HCT116 (cell line): ENCODE results near the gene GSN. TPM values are rescaled to one million over a fixed set of nuclear protein-coding genes. Genes with fewer than 3 reads are reported as not detected.

ENCODE experiments used
- ATAC-seq: fragments of 200-7000 bp; cut with Tn5 transposase; 2 replicates; pipeline ENCODE4 v1.9.1; 2020; ENCODE audit warnings: mild to moderate bottlenecking, moderate library complexity
- BruUV-seq: library from RNA; stranded (reverse); fragments of 400-500 nt; replicated peaks from 2 replicates; lab custom pipeline; 2021; lab: Mats Ljungman, UMichigan
- CTCF ChIA-PET: fragments of 300-600 bp; sonication (Branson Sonifier 250); formaldehyde crosslinking; loops from one replicate; lab custom pipeline; 2021; ENCODE audit warnings: antibody characterized with exemption; lab: Charles Lee
- POLR2A ChIA-PET: fragments of 300-600, 350-600 bp; sonication (Branson Sonifier 250); formaldehyde crosslinking; loops from one replicate; lab custom pipeline; 2021; ENCODE audit warnings: antibody characterized with exemption; lab: Charles Lee
- RAD21 ChIA-PET, 2 experiments: fragments of 300-600 bp; sonication (Branson Sonifier 250); formaldehyde crosslinking; loops; one replicate each; lab custom pipeline; 2023; ENCODE audit warnings: low total read pairs in 2 of 2; ENCODE audit not compliant: uncharacterized antibody in 2 of 2, unreplicated experiment in 2 of 2, low non-redundant PET in 1 of 2; lab: Charles Lee
- DNase-seq: peaks from one replicate; pipeline ENCODE4 v3.0.0-alpha.2; 2010; ENCODE audit warnings: low read depth, low spot score
- H2AFZ ChIP-seq: fragments of 200-600 bp; shearing (Covaris generic), sonication (generic); 2 replicates; pipeline ENCODE4 v1.6.1; 2017; ENCODE audit warnings: low read depth, mixed run types, mixed read lengths, antibody characterized with exemption, low read length; ENCODE audit not compliant: poor library complexity, severe bottlenecking
- H3K27ac ChIP-seq: 2 replicates; pipeline ENCODE4 v1.5.1; 2012; ENCODE audit warnings: low read depth, low read length
- H3K27me3 ChIP-seq: fragments of 200-600 bp; sonication (generic); 2 replicates; pipeline ENCODE4 v1.6.1; 2016; ENCODE audit warnings: mixed run types, low read length, mixed read lengths; ENCODE audit not compliant: insufficient read depth
- H3K36me3 ChIP-seq, 2 experiments: fragments of 200-500 bp in 1 of 2; fragments of 200-600 bp in 1 of 2; sonication (Bioruptor generic) in 1 of 2; sonication (generic) in 1 of 2; 2 replicates each; pipeline versions ENCODE4 v1.5.1 to v1.6.1; 2014 to 2016; ENCODE audit warnings: low read length in 2 of 2, inconsistent platforms in 1 of 2, mixed read lengths in 1 of 2, mixed run types in 1 of 2; ENCODE audit not compliant: insufficient read depth in 2 of 2, control insufficient read depth in 1 of 2
- H3K4me1 ChIP-seq, 2 experiments: fragments of 200-600 bp in 1 of 2; sonication (generic) in 1 of 2; 2 replicates each; pipeline versions ENCODE4 v1.5.1 to v1.6.1; 2012 to 2017; ENCODE audit warnings: low read length in 2 of 2, inconsistent platforms in 1 of 2, mild to moderate bottlenecking in 1 of 2, mixed read lengths in 1 of 2, mixed run types in 1 of 2, moderate library complexity in 1 of 2; ENCODE audit not compliant: insufficient read depth in 2 of 2, control insufficient read depth in 1 of 2
- H3K4me2 ChIP-seq: fragments of 200-600 bp; sonication (generic); 2 replicates; pipeline ENCODE4 v1.6.1; 2017; ENCODE audit warnings: mixed run types, low read length, mixed read lengths
- H3K4me3 ChIP-seq, 2 experiments: fragments of 200-600 bp in 1 of 2; sonication (generic) in 1 of 2; replicated peaks in 1 of 2; 2 replicates each; pipeline ENCODE4 v1.5.1; 2011 to 2016; ENCODE audit warnings: low read length in 2 of 2, control low read depth in 1 of 2, low read depth in 1 of 2, mild to moderate bottlenecking in 1 of 2, mixed read lengths in 1 of 2, mixed run types in 1 of 2
- H3K79me2 ChIP-seq: fragments of 200-600 bp; sonication (generic); 2 replicates; pipeline ENCODE4 v1.6.1; 2017; ENCODE audit warnings: mild to moderate bottlenecking, mixed run types, low read length, moderate library complexity, mixed read lengths; ENCODE audit not compliant: insufficient read depth
- H3K9ac ChIP-seq: fragments of 200-600 bp; sonication (generic); 2 replicates; pipeline ENCODE4 v1.6.1; 2016; ENCODE audit warnings: low read length, mixed read lengths
- H3K9me2 ChIP-seq: fragments of 200-600 bp; sonication (generic), shearing (Covaris generic); 2 replicates; pipeline ENCODE4 v1.6.1; 2017; ENCODE audit warnings: mixed run types, mild to moderate bottlenecking, moderate library complexity; ENCODE audit not compliant: insufficient read depth
- H3K9me3 ChIP-seq, 2 experiments: fragments of 200-500 bp in 1 of 2; fragments of 200-600 bp in 1 of 2; sonication (Bioruptor generic) in 1 of 2; sonication (generic) in 1 of 2; 2 replicates each; pipeline ENCODE4 v1.6.1; 2014 to 2017; ENCODE audit warnings: low read length in 2 of 2, mixed read lengths in 2 of 2, inconsistent platforms in 1 of 2, low read depth in 1 of 2, mild to moderate bottlenecking in 1 of 2, mixed run types in 1 of 2, moderate library complexity in 1 of 2; ENCODE audit not compliant: control insufficient read depth in 1 of 2, insufficient read depth in 1 of 2
- H4K20me1 ChIP-seq: fragments of 200-600 bp; sonication (generic), shearing (Covaris generic); 2 replicates; pipeline ENCODE4 v1.6.1; 2017; ENCODE audit warnings: mixed run types, mild to moderate bottlenecking, moderate library complexity; ENCODE audit not compliant: insufficient read depth
- CBX3 ChIP-seq: IDR thresholded peaks from 2 replicates; pipeline ENCODE4 v1.6.1; 2012; ENCODE audit warnings: low read depth
- EGR1 ChIP-seq: IDR thresholded peaks from 2 replicates; pipeline ENCODE4 v1.6.1; 2012; ENCODE audit warnings: low read depth
- ELF1 ChIP-seq: IDR thresholded peaks from 2 replicates; pipeline ENCODE4 v1.6.1; 2012; ENCODE audit warnings: low read depth, borderline replicate concordance
- REST ChIP-seq: IDR thresholded peaks from 2 replicates; pipeline ENCODE4 v1.6.1; 2012; ENCODE audit warnings: low read depth
- ZFX ChIP-seq: fragments of 450-650 bp; IDR thresholded peaks from 2 replicates; pipeline ENCODE4 v1.6.1; 2017
- intact Hi-C: fragments of 100-400 bp; cut with micrococcal nuclease; formaldehyde crosslinking; loops from 2 replicates; pipeline ENCODE4 v1.10.0; 2022
- total RNA-seq: library from RNA; stranded (reverse); gene quantifications from one replicate; pipeline ENCODE4 v1.2.1, GENCODE V29; 2021; ENCODE audit not compliant: unreplicated experiment
- TF ChIP-seq, protein P1 (sequence below): IDR thresholded peaks from 2 replicates; pipeline ENCODE4 v1.6.1; 2012

Gene GSN
- total RNA-seq, 1 experiment from 2014 or later = 71.3 TPM

GRCh38 chr9:121333950-121334773 is 66.2 kb downstream of the GSN start:
- H4K20me1 ChIP-seq = no peaks in the 10 kb centered on the region
- RAD21 ChIA-PET = no interaction called here
- POLR2A ChIA-PET = no interaction called here
- no peaks in the 10 kb centered on the region for H3K79me2 ChIP-seq
- CTCF ChIA-PET = interaction anchor here (1.0 kb wide), 1 partner anchor 14 kb away, joined by 3 read pairs; no protein-coding TSS in a partner anchor
- H3K9me2 ChIP-seq = no peaks in the 10 kb centered on the region
- no peak overlapping the region for H3K4me2 ChIP-seq
- no peaks in the 10 kb centered on the region for H3K27me3 ChIP-seq
- no TSS peak for BruUV-seq
- DNase-seq = no peak
- H3K36me3 ChIP-seq = peaks cover 4 to 6% of the 10 kb centered on the region in 2 experiments; a peak in 3 of 4 replicates
- no peak overlapping the region for H3K9ac ChIP-seq
- H3K4me1 ChIP-seq = no peaks in the 10 kb centered on the region
- H3K4me3 ChIP-seq = no peak overlapping the region
- no peaks in the 10 kb centered on the region for H3K9me3 ChIP-seq
- H3K27ac ChIP-seq = no peak overlapping the region
- H2AFZ ChIP-seq = no peak overlapping the region
- TF ChIP-seq REST (no peak), EGR1 (no peak), ZFX (no peak), ELF1 (no peak), CBX3 (no peak)
- TF ChIP-seq, protein P1, sequence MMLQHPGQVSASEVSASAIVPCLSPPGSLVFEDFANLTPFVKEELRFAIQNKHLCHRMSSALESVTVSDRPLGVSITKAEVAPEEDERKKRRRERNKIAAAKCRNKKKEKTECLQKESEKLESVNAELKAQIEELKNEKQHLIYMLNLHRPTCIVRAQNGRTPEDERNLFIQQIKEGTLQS = no peak
- intact Hi-C loops = no loop called here
- no peak for ATAC-seq
